OCI-M2 (cell line): ENCODE measurements around the gene NUP210.
"Not testable (repeated sequence)": the region's sequence is repeated elsewhere in the genome, so short reads cannot be mapped to it uniquely, and the experiment has no call there.

Experiments
- DNase-seq: peaks from one replicate; lab custom pipeline; 2025; ENCODE audit not compliant: unreplicated experiment; lab: John Stamatoyannopoulos, UW

NUP210 gene

DNA sequence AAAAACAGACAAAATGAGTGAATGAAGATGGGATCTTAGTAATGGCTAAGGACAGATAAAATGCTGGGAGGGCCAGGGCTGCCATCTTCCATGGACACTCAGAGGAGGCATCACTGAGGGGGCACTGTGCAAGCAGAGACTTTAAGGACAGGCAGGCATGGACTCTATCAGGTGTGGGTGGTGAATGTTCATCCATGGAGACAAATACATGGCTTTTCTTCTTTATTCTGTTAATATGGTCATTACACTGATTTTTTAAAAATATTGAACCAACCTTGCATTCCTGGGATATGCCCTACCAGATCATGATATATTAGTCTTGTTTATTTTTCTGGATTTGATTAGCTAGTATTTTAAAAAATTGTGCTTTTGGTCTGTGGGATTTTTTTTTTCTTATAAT lies 12.2 kb downstream of the NUP210 start:
- DNase-seq: no peak

DNA sequence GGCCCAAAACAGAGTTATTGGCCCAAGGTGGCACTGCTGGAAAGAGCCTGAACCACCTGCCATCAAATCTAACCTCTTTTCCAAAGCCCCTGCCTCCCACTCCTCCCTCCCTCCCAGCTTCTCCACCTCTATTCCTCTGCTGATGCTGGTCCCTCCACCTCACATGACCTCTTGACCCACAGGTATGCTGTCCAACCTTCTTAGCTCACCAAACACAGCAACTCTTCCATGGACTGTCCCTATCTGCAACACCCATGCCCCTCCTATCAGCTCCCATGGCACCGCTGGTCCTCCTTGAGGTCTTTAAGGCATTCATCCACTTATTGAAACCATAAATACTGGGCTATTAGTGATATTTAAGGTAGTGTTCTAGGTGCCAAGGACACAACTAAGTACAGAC lies 12.6 kb downstream of the NUP210 start:
- DNase-seq: no peak

DNA sequence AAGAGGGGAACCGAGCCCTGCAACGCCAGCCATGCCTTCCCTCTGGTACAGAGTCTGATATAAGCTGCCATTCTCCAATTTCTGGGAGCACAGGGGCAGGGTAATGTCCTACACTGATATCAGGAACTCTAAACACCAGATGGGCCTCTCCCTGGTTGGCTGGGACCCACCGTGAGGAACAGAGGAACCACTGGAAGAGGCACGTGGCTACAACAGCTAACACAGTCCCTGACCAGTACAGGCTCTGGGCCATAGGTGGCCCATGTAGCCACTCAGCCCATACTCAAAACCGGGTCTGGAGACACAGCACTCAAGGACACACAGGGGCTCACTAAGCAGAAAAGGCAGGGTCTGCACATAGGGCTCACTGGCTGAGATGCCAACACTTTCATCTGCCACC lies 13.9 kb downstream of the NUP210 start:
- no peak for DNase-seq

DNA sequence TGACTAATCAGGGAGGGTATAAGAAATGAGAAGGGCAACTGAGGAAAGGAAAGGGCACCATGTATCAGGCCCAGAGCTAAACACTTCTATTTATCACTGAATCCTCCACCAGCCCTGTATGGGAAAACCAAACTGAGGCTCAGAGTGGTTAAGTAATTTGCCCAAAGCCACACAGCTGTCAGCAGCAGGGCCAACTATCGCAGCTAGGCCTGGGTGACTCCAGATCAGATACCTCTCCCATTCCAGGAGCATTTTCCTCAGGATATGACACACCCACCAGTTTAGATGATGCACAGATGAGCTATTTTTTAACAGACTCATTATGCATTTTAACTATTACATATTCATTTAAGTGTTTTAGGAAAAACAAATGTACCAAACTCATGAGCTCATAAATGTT lies 14.5 kb downstream of the NUP210 start:
- no peak for DNase-seq

DNA sequence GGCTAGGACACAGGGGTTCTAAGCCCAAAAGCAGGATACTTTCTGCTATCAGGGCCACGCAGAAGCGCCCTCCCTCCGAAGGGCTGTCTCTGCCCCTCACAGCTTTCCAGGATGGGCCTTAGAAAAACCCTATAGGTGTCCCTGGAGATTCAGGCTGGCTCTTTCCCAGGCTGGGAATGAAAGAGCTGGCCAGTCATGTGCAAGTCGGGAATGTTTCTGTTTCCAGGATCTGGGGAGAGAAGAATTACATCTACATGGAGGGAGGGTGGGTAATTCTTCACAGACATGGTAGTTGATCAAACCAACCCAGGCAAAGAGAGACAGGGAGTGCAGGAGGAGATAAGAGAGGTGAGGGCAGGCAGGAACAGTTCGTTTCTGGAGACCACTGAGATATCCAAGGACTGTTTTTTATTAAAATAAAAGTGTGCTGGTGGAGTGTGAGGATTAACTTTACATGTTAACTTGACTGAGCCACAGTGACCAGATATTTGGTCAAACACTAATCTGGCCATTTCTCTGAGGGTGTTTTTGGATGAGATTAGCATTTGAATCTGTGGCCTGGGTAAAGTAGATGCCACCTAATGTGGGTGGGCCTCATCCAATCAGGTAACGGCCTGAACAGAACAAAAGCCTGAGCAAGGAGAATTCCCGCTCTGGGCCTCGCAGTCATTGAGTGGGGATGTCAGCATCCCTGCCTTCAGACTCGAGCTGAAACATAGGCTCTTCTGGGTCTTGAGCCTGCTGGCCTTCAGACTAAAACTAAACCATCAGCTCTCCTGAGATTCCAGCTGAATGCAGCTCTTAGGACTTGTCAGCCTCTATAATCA lies 15.3 kb downstream of the NUP210 start:
- DNase-seq: no peak

DNA sequence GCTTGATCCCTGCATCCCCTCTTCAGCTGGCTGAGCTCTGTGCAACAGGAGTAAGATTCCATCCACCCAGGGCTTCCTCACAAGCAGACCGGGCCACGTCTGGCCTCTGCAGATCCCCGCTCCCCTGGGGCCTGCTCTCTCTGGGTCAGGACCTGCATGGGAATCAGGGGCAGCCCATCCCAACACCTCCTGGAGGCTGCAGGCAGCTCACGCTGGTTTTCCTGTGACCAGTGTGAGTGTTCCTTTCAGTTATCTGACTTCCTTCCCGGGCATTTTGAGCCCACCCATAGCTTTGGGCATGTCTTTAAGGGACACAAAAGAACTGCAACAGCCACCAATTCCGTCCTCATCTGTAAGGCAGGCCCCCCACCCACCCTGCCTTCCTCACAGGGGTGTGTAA lies 16.3 kb downstream of the NUP210 start:
- no peak for DNase-seq

DNA sequence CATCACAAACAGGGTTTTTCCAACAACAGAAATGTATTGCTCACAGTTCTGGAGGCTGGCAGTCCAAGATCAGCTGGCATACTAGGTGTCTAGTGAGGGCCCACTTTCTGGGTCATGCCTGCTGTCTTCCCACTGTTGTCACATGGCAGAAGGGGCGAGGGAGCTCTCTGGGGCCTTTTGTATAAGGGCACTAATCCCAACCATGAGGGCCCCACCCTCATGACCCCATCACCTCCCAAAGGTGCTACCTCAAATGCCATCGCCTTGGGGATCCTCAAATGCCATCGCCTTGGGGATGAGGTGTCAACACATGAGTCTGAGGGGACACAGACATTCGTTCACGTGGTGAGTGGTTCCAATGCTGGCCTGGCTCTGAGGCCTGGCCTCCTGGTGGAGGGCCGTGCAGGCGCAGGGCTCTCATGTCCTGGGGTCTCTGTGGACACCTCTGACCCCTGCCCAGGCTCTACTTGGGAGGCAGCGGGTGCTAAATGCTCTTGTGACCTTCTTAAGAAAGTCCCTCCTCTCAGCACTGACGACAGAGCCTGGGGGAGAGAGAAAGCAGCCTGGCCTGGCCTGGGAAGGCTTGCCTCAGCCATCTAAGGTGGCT lies 16.8 kb downstream of the NUP210 start:
- no peak for DNase-seq

DNA sequence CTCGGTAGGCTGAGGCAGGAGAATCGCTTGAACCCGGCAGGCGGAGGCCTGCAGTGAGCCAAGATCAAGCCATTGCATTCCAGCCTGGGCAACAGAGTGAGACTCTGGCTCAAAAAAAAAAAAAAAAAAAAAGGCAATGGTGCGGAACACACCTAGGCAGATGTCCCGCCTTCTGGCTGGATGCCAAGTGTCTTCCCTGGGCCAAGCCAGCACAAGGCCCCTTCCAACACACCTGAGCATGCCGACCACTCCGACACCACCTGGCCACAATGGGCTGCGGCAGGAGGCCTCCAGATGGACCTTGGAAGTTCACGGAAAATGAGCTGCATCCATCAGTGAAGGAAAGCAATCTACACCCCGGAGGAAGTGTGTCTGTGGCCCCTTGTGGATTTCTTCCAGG lies 19.0 kb downstream of the NUP210 start:
- DNase-seq: no peak

DNA sequence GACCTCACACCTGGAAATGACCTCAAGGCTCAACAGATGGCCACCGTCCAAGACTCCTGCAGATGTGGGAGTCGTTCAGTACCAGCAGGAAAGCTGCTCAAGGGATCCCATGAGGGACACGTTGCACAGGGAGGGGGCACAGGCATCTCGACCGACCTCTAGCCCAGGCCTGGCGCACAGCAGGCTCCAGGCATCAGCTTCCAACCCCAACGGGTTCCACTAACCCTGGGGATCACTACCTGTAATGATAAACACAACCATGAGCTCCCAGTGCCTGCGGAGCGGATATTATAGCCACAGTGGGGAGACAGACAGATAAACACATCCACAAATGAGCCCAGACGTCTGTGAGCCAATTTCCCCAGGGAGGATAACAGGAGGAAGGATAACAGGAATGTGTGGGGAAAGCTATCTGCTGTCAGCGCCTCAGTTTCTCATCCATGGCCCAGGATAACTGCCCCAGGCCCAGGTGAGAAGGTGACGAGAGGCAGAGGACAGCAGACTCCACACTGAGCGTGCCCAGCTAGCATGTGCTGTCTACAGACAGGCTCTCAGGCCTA lies 19.9 kb downstream of the NUP210 start:
- DNase-seq: no peak

DNA sequence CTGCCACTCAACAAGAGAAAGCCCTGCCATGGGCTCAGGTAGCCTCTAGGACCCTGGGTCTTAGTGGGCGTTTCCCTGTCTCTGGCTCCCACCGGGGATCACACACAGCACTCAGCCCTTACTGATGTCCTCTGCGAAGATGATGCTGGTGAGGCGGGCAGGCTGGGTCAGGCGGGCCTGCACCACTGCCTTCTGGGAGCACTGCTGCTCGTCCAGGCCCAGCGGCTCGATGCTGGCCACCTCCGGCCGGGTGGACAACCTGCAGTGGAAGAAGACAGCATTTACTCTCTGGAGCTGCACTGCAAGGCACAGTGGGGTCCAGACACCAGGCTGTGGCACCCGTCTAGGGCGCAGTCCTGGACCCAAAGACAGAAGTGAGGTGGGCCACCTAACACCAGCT lies 20.5 kb downstream of the NUP210 start:
- DNase-seq: no peak

DNA sequence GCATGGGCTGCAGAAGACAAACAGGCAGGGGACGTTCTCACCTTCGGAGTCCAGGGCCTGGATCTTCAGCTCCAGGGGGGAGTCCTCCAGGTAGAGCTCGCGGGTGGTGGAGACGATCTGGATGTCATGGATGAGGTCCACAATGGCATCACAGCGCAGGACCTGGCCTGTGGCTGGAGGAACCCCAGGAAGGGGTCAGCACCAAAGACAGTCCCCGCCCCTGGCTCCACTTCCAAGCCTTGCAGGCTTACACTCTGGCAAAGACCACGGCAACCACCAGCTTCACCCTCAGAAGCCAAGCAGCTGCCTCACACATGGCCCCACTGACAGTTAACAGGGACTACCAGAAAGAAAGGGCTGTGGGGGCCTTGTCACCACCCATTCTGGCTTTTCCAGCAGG lies 22.8 kb downstream of the NUP210 start:
- no peak for DNase-seq

DNA sequence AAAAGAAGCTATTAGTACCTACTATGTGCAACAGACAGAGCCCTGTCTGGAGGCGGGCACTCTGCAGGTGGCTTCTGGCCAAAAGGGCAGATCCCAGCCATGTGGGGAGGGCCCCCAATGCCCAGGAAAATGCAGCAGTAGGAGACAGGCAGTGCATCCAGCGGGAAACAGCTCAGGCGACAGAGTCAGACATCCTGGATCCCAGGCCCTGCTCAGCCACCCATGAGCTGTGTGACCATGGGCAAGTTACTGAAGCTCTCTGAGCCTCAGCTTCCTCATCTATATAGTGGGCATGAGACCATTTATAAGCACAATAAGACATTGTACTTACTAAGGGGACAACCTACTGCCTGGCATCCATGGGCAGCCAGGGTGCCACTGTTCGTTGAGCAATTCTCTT lies 25.8 kb downstream of the NUP210 start:
- DNase-seq: no peak

DNA sequence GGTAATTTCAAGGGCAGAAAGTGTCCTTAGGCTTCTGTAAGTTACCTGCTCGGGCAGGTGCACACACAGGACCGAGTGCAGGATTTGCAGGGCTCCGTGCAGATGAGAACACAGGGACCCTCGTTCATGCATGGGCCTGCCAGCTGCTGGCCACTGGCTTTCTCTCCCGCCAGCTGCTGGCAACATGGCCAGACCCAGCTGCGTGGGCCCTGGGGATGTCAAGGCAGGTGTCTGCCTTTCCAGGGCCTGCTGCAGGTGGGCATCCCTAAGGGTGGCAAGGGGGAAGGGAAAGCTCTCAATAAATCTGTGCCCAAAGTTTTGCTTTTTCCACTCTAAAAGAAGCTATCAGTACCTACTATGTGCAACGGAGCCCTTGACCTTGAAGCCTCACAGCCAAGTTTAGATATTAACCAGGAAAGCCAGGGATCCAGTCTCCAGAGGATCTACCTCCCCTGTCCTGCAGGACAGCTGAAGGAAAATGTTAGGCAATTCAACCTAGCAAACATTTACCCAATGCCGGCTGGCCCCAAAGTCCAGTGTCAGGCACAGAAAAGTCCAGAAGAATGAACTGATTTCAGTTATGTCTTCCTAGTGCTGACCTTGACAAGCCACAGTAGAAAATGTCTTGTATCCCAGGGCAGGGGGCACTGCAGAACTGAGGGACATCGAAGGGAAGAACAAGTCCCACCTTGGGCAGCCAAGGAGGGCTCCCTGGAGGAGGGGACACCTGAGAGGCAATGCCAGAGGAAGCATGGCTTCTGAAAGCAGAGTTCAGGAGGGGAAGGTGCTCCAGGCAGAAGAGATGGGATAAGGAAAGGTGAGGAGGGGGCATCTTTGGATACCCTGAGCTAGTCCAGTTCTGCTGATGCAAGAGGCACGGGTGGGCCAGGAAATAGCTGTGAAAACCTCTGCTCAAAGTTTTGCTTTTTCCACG lies 26.4 kb downstream of the NUP210 start:
- DNase-seq: no peak

DNA sequence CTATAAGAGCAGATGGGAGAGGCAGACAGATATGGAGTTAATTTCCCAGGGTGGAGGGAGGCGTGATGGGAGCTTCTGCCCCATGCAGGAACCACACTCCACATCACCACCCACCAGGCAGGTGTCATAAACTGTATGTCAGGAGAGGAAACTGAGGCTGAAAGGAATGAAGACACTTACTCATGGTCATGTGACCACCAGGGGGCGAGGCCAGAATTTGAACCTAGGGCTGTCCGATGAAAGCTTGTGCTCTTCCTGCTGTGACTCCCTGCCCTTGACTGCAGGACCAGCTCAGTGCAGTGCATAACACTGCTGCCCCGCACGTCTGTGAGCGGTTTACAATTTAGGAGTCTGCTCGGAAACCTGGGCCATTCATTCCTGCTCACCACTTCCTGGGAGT lies 28.8 kb downstream of the NUP210 start:
- no peak for DNase-seq

DNA sequence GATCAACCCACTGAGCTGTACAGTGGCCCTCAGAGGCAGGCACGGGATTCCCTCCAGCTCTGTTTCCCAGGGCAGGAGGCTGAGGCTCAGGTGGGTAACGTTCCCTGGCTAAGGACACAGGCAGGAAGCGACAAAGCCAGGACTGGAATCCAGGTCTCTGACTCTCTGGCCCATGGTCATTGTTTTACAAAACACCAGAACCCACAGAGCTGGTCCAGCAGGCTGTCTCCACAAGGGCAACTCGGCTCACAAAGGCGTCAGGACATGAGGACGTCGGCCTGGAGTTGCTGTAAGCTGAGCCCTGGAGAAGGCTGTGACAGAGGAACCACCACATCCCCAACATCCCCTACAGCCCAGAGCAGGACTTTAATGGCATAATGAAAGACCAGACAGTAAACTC lies 30.7 kb downstream of the NUP210 start:
- DNase-seq: no peak

DNA sequence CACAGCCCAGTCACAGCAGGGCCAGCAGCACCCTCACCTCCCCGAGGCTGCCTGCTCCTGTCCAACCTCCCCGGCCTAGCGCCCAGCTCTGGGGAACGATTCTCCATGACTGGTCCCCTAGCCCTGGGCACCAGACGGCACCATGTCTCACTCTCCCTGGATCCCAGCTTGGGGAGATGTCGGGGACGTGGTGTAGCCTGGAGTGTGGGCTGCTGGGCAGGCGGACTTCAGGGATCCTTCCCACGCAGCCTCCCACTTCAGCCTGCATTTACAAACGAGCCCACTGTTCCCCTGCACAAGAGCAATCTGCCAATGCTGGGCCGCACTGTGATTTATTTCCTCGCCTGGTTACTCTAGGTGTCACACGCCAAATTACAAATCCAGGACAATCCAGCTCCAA lies 31.3 kb downstream of the NUP210 start:
- DNase-seq: no peak

DNA sequence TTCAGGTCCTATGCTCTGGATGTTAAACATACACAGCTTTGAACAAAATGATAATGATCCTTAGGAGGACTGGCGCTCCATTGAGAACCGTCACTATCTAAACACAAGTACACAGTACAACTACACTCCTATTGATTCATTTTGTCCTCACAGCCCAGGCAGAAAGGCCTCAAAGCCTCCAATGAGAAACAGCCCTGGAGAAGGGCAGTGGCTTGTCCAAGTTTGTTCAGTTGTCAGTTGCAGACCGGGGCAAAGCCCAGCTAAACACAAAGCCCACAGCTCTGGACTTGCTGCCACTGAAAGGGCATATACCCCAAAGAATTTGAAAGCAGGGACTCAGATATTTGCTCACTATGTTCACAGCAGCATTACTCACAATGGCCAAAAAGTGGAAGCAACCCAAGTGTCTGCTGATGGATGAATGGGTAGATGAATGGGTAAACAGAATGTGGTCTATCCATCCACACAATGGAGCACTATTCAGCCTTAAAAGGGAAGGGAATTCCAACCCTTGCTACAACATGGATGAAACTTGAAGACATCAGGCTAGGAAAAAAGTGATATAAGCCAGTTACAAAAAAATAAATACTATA lies 34.7 kb downstream of the NUP210 start:
- no peak for DNase-seq

DNA sequence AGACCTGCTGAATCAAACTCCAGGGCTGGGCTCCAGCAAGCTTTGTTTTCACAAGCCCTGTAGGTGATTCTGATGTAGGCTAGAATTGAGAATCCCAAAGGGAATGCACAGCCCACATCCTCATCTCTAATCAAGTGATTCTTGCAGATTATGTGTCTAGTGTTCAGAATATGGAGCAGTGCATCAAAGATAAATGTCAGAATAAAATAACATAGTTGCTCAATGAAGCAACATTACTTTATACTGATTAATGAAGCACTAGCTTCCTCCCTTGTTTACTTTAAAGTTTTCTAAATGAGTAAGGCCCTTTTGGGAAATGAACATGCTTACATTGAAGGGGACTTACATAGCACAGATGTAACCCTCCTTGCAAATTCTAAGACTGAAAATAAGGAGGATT lies 39.2 kb downstream of the NUP210 start:
- no peak for DNase-seq

DNA sequence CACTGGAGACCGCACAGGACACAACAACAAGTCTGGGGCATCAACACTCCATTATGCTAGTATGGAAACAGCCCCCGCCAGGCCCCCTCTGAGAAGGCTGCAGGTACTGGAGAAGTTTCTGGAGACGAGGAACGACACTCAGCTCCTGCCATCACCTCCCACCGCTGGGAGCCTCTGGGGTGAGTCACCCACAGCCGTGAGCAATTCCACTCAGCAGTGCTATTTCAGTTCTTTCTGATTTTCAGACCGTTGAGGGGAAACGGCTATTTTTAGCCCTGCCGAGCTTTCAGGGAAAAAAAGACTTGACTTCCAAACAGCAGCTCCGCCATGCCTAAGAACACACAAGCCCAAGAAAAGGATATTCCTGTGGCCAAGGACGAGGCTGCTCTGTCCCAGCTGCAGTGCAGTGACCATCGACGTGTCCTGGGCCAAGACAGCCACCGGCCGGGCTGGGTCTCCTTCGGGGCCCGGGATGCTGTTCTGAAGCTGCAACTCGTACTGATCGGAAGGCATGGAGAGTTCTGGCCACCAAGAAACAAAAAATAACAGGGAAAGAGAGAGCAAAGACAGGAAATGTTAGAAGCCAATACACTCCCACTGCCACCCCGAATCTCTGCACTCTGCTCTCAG lies 40.8 kb downstream of the NUP210 start:
- DNase-seq: no peak

DNA sequence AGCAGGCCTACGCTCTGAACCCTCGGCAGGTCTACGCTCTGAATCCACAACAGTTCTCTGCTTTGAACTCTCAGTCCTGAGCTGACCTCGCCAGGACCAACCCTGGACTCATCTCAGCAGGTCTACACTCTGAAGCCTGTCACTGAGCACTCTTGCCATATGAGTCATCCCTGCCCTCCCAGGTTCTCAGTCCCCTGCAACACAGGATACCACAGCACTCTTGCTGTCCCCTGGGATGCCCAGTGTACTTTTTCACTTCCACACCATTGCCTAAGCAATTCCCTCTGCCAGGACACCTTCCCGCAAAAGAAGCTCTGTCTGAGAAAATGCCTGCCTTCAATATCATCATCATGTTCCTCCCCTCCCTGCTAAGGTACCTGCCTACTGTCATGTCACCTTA lies 42.0 kb downstream of the NUP210 start:
- DNase-seq: no peak

DNA sequence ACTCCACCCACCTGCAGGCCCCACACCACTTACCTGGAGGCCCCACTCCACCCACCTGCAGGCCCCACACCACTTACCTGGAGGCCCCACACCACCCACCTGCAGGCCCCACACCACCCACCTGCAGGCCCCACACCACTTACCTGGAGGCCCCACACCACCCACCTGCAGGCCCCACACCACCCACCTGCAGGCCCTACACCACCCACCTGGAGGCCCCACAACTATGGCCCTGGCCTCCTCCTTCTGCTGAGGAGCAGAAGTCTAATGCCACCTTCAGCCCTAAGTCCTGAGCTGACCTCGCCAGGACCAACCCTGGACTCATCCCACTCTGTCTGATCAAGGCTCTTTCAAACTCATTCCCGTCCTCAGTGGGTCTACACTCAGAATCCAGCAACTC lies 42.4 kb downstream of the NUP210 start:
- DNase-seq: not testable (repeated sequence)
